Esophagus squamous epithelium (tissue), 5 donors: Measurements from ENCODE around the gene TCEAL9. TPM values are rescaled to one million over a fixed set of nuclear protein-coding genes. Genes with fewer than 3 reads are reported as not detected.

Source experiments
- DNase-seq: peaks from one replicate; lab custom pipeline; 2025; lab: John Stamatoyannopoulos, UW
- H3K27ac ChIP-seq, 4 donors: fragments of 200-600 bp; sonication (generic); one replicate each; pipeline ENCODE4 v1.5.1; 2016 to 2019; ENCODE audit warnings: mild to moderate bottlenecking in 1 of 4
- H3K27me3 ChIP-seq, 4 donors: fragments of 200-600 bp; sonication (generic); 1 replicate in 3 of 4; 2 replicates in 1 of 4; pipeline versions ENCODE4 v1.5.1 to v1.6.0; 2017 to 2021; ENCODE audit warnings: antibody characterized with exemption in 1 of 4
- H3K36me3 ChIP-seq, 3 donors: fragments of 200-600 bp; sonication (generic); one replicate each; pipeline ENCODE4 v1.5.1; 2016 to 2019
- H3K4me1 ChIP-seq, 3 donors: fragments of 200-600 bp; sonication (generic); one replicate each; pipeline ENCODE4 v1.5.1; 2017 to 2019
- H3K4me3 ChIP-seq, 4 donors: fragments of 200-600 bp; sonication (generic); 1 replicate in 3 of 4; 2 replicates in 1 of 4; pipeline ENCODE4 v1.5.1; 2016 to 2019; ENCODE audit warnings: mild to moderate bottlenecking in 2 of 4, moderate library complexity in 1 of 4
- H3K9me3 ChIP-seq, 3 donors: fragments of 200-600 bp; sonication (generic); one replicate each; pipeline ENCODE4 v1.5.1; 2016 to 2019
- POLR2A ChIP-seq, 4 donors: fragments of 450-650 bp; IDR thresholded peaks; one replicate each; pipeline ENCODE4 v1.6.1; 2017; ENCODE audit warnings: antibody characterized with exemption in 4 of 4, mild to moderate bottlenecking in 4 of 4, moderate library complexity in 3 of 4
- WGBS, 2 donors: methylation state at CpG; one replicate each; pipeline ENCODE4 v1.1.5; 2018; 5-methylcytosine and 5-hydroxymethylcytosine counted together
- intact Hi-C: fragments of 100-400 bp; cut with DNase I; formaldehyde crosslinking; loops from one replicate; pipeline ENCODE4 v1.15.0; 2022
- total RNA-seq, 4 donors: library from RNA; depleted of rRNA; stranded (reverse); fragments of >200 nt; gene quantifications; one replicate each; pipeline ENCODE4 v1.1.0, GENCODE V29; 2016
- TF ChIP-seq, protein P1 (sequence below), 6 experiments: fragments of 450-650 bp in 4 of 6; fragments of 200-600 bp in 2 of 6; sonication (generic) in 2 of 6; IDR thresholded peaks; one replicate each; pipeline ENCODE4 v1.5.1; 2016 to 2019; ENCODE audit warnings: antibody characterized with exemption in 6 of 6, mild to moderate bottlenecking in 4 of 6, moderate library complexity in 4 of 6
- donor health status: DM: yes; HTN: yes; CAD: no.

The TCEAL9 gene
- total RNA-seq, 4 donors from 2014 or later: 23.0 to 65.5 (median 35.7) TPM

DNA sequence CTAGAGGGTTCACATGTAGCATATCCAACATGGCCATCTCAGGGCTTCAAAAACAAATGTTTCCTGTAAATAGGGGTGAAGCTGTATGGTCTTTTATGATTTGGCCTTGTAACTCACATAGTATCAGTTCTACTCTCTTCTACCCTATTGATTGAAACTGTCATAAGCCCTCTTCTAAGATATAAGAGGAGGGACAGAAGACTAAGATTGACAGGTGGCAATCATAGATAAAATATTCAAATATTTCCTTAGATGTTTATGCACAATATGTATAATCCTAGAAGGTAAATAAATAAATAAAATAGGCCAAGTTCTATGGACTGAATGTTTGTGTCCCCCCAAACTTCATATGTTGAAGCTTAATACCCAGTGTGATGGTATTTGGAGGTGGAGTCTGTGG, 13.2 kb downstream of the TCEAL9 start:
- no peaks in the 10 kb centered on the region for H3K4me1 ChIP-seq
- H3K4me3 ChIP-seq: no peak overlapping the region
- TF ChIP-seq POLR2A (IDR thresholded peaks at IDR 0.05): no peak
- TF ChIP-seq, protein P1, sequence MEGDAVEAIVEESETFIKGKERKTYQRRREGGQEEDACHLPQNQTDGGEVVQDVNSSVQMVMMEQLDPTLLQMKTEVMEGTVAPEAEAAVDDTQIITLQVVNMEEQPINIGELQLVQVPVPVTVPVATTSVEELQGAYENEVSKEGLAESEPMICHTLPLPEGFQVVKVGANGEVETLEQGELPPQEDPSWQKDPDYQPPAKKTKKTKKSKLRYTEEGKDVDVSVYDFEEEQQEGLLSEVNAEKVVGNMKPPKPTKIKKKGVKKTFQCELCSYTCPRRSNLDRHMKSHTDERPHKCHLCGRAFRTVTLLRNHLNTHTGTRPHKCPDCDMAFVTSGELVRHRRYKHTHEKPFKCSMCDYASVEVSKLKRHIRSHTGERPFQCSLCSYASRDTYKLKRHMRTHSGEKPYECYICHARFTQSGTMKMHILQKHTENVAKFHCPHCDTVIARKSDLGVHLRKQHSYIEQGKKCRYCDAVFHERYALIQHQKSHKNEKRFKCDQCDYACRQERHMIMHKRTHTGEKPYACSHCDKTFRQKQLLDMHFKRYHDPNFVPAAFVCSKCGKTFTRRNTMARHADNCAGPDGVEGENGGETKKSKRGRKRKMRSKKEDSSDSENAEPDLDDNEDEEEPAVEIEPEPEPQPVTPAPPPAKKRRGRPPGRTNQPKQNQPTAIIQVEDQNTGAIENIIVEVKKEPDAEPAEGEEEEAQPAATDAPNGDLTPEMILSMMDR (IDR thresholded peaks at IDR 0.05): no peak
- H3K27me3 ChIP-seq: no peaks in the 10 kb centered on the region
- no peaks in the 10 kb centered on the region for H3K9me3 ChIP-seq
- DNase-seq: no peak
- H3K36me3 ChIP-seq: no peaks in the 10 kb centered on the region
- no peak overlapping the region for H3K27ac ChIP-seq
- intact Hi-C loops: no loop called here

DNA sequence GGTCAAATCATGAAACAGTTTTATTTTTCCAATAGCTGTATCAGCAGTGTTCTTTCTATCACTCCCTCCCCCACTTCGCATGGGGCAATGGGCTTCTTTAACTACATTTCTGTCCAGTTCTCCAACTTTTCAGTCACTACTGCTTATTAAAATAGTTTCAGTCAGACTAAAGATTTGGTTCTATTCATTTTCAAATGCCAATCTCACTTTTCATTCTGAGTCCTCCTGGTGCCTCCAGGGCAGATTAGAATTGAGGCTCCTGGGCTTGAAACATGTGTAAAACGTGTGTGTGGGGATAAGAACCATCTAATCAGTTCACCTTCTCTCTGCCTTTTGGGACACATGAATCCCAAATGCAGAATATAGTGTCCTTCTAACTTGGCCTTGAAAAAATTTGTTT, 16.6 kb downstream of the TCEAL9 start:
- intact Hi-C loops: no loop called here
- H3K4me1 ChIP-seq: no peaks in the 10 kb centered on the region

DNA sequence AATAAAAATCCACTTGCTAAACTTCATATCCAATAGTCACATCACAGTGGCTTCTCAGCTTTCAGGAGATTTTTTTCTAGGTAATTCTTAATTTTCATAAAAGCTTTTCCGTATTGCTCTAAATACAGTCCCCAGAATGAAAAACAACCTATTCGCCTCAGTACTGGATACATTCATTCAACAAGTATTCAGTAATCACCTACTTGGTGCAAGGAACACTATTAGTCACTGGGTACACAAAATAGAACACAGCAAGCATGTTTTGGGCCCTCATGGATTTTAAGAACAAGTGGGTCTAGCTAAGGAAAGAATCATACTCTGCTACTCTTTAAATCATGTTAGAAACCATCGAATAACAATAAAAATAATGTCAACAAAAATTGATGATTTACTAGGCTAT, 17.3 kb downstream of the TCEAL9 start:
- Histone ChIP-seq H3K9me3 (no peaks in the 10 kb centered on the region), H3K4me1 (no peaks in the 10 kb centered on the region), H3K4me3 (no peak overlapping the region), H3K36me3 (no peaks in the 10 kb centered on the region), H3K27ac (no peak overlapping the region), H3K27me3 (no peaks in the 10 kb centered on the region)
- intact Hi-C loops: no loop called here
- 71 to 85% methylated on average over 3 of the region's 3 CpGs for WGBS, 2 donors
- no peak for DNase-seq
- TF ChIP-seq, protein P1 (IDR thresholded peaks at IDR 0.05): no peak

More for the DNA sequence above, 16.6 kb downstream of the TCEAL9 start:
- no peak for DNase-seq
- no peaks in the 10 kb centered on the region for H3K9me3 ChIP-seq
- TF ChIP-seq, protein P1 (IDR thresholded peaks at IDR 0.05): no peak
- no peak for TF ChIP-seq POLR2A (IDR thresholded peaks at IDR 0.05)
- H3K36me3 ChIP-seq: no peaks in the 10 kb centered on the region
- H3K4me3 ChIP-seq: no peak overlapping the region
- H3K27ac ChIP-seq: no peak overlapping the region
- 52 to 58% methylated on average over 2 of the region's 2 CpGs for WGBS, 2 donors
- H3K27me3 ChIP-seq: no peaks in the 10 kb centered on the region

DNA sequence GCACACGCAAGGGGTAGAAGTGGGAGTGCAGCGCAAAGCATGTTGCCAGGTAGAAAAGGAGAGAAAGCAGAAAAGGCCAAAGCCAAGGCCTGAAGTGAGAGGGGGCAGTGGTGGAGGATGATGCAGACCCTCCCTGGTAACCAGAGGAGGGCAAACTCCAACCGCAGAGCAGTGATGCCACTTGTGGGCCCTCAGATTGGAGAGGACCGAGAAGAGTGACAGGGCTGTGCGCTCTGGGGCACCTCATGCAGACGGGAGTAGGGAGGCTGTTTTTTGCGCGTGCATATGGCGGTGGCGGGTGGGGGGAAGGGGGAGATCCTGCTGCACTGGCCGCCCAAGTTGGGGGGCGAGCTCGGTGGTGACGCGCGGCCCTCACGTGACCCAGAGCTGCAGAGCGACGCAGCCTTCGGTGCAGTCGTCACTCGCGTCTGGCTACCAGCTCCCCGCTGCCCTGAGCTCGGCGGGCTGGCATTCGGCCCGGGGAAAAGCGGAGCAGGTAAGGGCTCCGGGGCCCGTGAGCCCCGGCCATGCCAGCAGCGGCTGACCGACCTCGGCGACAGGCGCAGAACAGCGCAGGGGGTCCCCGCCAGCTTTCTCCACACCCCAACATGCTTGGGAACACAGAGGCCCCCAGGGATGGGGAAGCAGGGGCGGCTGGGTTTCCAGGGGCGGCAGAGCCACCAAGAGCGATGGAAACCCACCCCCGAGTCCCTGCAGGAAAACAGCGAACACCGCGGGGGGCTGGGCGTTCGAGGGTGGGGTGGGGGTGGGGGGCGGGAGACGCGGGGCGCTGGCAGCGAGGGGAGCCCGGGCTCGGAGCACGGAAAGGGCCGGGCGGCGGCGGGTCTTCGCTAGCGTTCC, 20.0 kb downstream of the TCEAL9 start, which contains the start of gene BEX3:
TSS of gene BEX3 (plus strand) at position 421 of the 861 bp plus-strand sequence. CDS start 984 bp downstream, outside the sequence.
- Histone ChIP-seq H3K4me1 (no peaks in the 10 kb centered on the region), H3K9me3 (no peaks in the 10 kb centered on the region), H3K36me3 (no peaks in the 10 kb centered on the region), H3K4me3 (peak within 1 kb of the TSS; percentile 64 to 80 (median 71)), H3K27me3 (no peaks in the 10 kb centered on the region), H3K27ac (peak within 1 kb of the TSS; percentile 82 to 87 (median 84))
- no peak for DNase-seq
- WGBS, 2 donors: 12 to 41% methylated on average over 7 to 10 of the region's 62 CpGs
- intact Hi-C loops: no loop called here
- TF ChIP-seq, protein P1 (IDR thresholded peaks at IDR 0.05): no peak
- peak in 2 of 4 donors; percentile 48 to 51 for TF ChIP-seq POLR2A (IDR thresholded peaks at IDR 0.05)

DNA sequence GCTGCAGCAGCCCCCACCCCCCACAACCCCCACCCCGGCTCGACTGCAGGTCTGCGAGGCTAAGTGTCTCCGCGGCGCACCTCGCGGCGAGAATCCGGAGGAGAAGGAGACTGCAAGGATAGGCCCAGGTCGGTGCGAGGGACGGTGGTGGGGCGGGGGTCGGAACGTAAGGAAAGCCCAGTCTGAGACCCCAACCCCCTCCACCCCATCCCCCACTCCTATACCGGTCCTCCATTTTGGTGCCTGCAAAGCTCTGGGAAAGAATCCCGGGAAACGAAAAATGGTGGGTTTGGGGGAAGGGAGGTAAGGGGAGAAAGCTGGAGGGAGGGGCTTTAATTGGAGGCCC, 20.6 kb downstream of the TCEAL9 start:
- Histone ChIP-seq H3K4me3 (peak overlapping the region; percentile 64 to 80 (median 71)), H3K9me3 (no peaks in the 10 kb centered on the region), H3K36me3 (no peaks in the 10 kb centered on the region), H3K27ac (peak overlapping the region; percentile 82 to 87 (median 84)), H3K27me3 (no peaks in the 10 kb centered on the region), H3K4me1 (no peaks in the 10 kb centered on the region)
- no peak for TF ChIP-seq POLR2A (IDR thresholded peaks at IDR 0.05)
- TF ChIP-seq, protein P1 (IDR thresholded peaks at IDR 0.05): no peak
- WGBS, 2 donors: 0 to 47% methylated on average over 4 to 9 of the region's 19 CpGs
- intact Hi-C loops: no loop called here
- DNase-seq: no peak
